HEK293T (cell line): Measurements from ENCODE around the gene SHMT2.

Experiments
- CTCF ChIA-PET: fragments of 350-600 bp; formaldehyde crosslinking; extraction: SDS; loops from one replicate; lab custom pipeline; 2021; ENCODE audit warnings: antibody characterized with exemption, inconsistent platforms; lab: Yijun Ruan, JAX
- POLR2A ChIA-PET: fragments of 350-600 bp; formaldehyde crosslinking; extraction: SDS; loops from one replicate; lab custom pipeline; 2020; ENCODE audit warnings: antibody characterized with exemption, inconsistent platforms; lab: Yijun Ruan, JAX
- DNase-seq: peaks from one replicate; pipeline ENCODE4 v3.0.0; 2012; ENCODE audit warnings: mixed read lengths; ENCODE audit errors: extremely low spot score
- ARNT ChIP-seq: fragments of 450-650 bp; IDR thresholded peaks from 2 replicates; pipeline ENCODE4 v1.6.1; 2017; ENCODE audit warnings: mild to moderate bottlenecking
- BHLHE40 ChIP-seq: fragments of 450-650 bp; IDR thresholded peaks from 2 replicates; pipeline ENCODE4 v1.6.1; 2016; ENCODE audit warnings: mild to moderate bottlenecking, moderate library complexity, borderline replicate concordance
- CTBP1 ChIP-seq: fragments of 450-650 bp; IDR thresholded peaks from 2 replicates; pipeline ENCODE4 v1.6.1; 2016; ENCODE audit warnings: borderline replicate concordance
- ELF4 ChIP-seq: fragments of 450-650 bp; IDR thresholded peaks from 2 replicates; pipeline ENCODE4 v1.6.1; 2017; ENCODE audit warnings: antibody characterized with exemption
- FOXA1 ChIP-seq: fragments of 450-650 bp; IDR thresholded peaks from 2 replicates; pipeline ENCODE4 v1.6.1; 2016; ENCODE audit warnings: mild to moderate bottlenecking
- FOXK2 ChIP-seq: fragments of 450-650 bp; IDR thresholded peaks from 2 replicates; pipeline ENCODE4 v1.6.1; 2016; ENCODE audit warnings: mild to moderate bottlenecking
- FOXM1 ChIP-seq: fragments of 450-650 bp; IDR thresholded peaks from 2 replicates; pipeline ENCODE4 v1.6.1; 2017; ENCODE audit warnings: mild to moderate bottlenecking, borderline replicate concordance
- HDGF ChIP-seq: fragments of 450-650 bp; IDR thresholded peaks from 2 replicates; pipeline ENCODE4 v1.6.1; 2017; ENCODE audit warnings: antibody characterized with exemption, borderline replicate concordance
- L3MBTL2 ChIP-seq: fragments of 450-650 bp; conservative IDR thresholded peaks from 2 replicates; pipeline ENCODE4 v1.6.1; 2016; ENCODE audit warnings: mild to moderate bottlenecking
- LEF1 ChIP-seq: fragments of 450-650 bp; IDR thresholded peaks from 2 replicates; pipeline ENCODE4 v1.6.1; 2017; ENCODE audit warnings: mild to moderate bottlenecking, borderline replicate concordance
- NFRKB ChIP-seq: fragments of 450-650 bp; IDR thresholded peaks from 2 replicates; pipeline ENCODE4 v1.6.1; 2016; ENCODE audit warnings: mild to moderate bottlenecking, moderate library complexity
- PKNOX1 ChIP-seq: fragments of 450-650 bp; IDR thresholded peaks from 2 replicates; pipeline ENCODE4 v1.6.1; 2016
- SP1 ChIP-seq: fragments of 450-650 bp; IDR thresholded peaks from 2 replicates; pipeline ENCODE4 v1.6.1; 2017
- TARDBP ChIP-seq: fragments of 450-650 bp; IDR thresholded peaks from 2 replicates; pipeline ENCODE4 v1.6.1; 2016
- ZNF384 ChIP-seq: fragments of 450-650 bp; IDR thresholded peaks from 2 replicates; pipeline ENCODE4 v1.6.1; 2016

The SHMT2 gene

GRCh38 chr12:57242691-57243454 lies 13.4 kb downstream of the SHMT2 start:
- DNase-seq = peak; percentile 75
- ChIA-PET POLR2A (interaction anchor here (0.7 to 7.0 kb wide), 6 partner anchors 8 to 278 kb away, joined by 3 to 80 read pairs (median 3); partner anchors contain the start of genes DDIT3, SHMT2 and STAC3), CTCF (interaction anchor here (0.5 to 10.1 kb wide), 16 partner anchors 9 to 218 kb away, joined by 3 to 121 read pairs (median 6); partner anchors contain the start of genes INHBE, NXPH4 and SHMT2)
- no peak for TF ChIP-seq FOXM1
- no peak for TF ChIP-seq TARDBP
- TF ChIP-seq L3MBTL2 = 0 out of 2 replicates have a peak, but pooled peaks have one; percentile 26
- TF ChIP-seq ZNF384 = no peak

- TF ChIP-seq NFRKB (no peak), PKNOX1 (no peak), TARDBP (no peak), ELF4 (no peak), BHLHE40 (no peak), L3MBTL2 (no peak), SP1 (no peak), ZNF384 (no peak), LEF1 (no peak), FOXA1 (no peak), CTBP1 (no peak), ARNT (no peak), HDGF (no peak)
- POLR2A ChIA-PET = interaction anchor here (0.7 to 7.0 kb wide), 5 partner anchors 13 to 277 kb away, joined by 3 to 80 read pairs (median 3); partner anchors contain the start of genes DDIT3 and SHMT2
- CTCF ChIA-PET = interaction anchor here (0.7 to 10.1 kb wide), 18 partner anchors 8 to 217 kb away, joined by 3 to 121 read pairs (median 4); partner anchors contain the start of genes INHBE, NXPH4 and SHMT2
- DNase-seq = peak; percentile 80
Observed at GRCh38 chr12:57243521-57244311, 14.2 kb downstream of the SHMT2 start.

GRCh38 chr12:57244312-57244696 lies 14.8 kb downstream of the SHMT2 start:
- POLR2A ChIA-PET = interaction anchor here (7.0 kb wide), 1 partner anchor 14 kb away, joined by 80 read pairs; the partner anchor contains the start of gene SHMT2
- CTCF ChIA-PET = interaction anchor here (0.7 to 10.1 kb wide), 7 partner anchors 21 to 211 kb away, joined by 3 to 121 read pairs (median 4); partner anchors contain the start of gene NXPH4
- no peak for TF ChIP-seq PKNOX1
- no peak for TF ChIP-seq BHLHE40
- TF ChIP-seq L3MBTL2 = no peak
- no peak for TF ChIP-seq FOXK2
- TF ChIP-seq FOXA1 = no peak
- no peak for TF ChIP-seq CTBP1
- TF ChIP-seq LEF1 = no peak
- no peak for TF ChIP-seq ARNT
- TF ChIP-seq NFRKB = no peak
- no peak for TF ChIP-seq SP1
- no peak for TF ChIP-seq ZNF384
- no peak for TF ChIP-seq ELF4
- no peak for TF ChIP-seq FOXM1
- TF ChIP-seq TARDBP = no peak
- TF ChIP-seq HDGF = no peak

GRCh38 chr12:57247041-57247440 lies 17.5 kb downstream of the SHMT2 start:
- ChIA-PET POLR2A (interaction anchor here (0.8 kb wide), 1 partner anchor 119 kb away, joined by 3 read pairs; no protein-coding TSS in a partner anchor), CTCF (interaction anchor here (0.8 to 1.3 kb wide), 2 partner anchors 14 to 206 kb away, joined by 3 to 9 read pairs; no protein-coding TSS in a partner anchor)
- DNase-seq = no peak
- TF ChIP-seq CTBP1 (no peak), NFRKB (no peak), L3MBTL2 (no peak), ELF4 (no peak), BHLHE40 (no peak)

More at GRCh38 chr12:57244312-57244696, 14.8 kb downstream of the SHMT2 start:
- no peak for DNase-seq

GRCh38 chr12:57248934-57249742 lies 19.6 kb downstream of the SHMT2 start:
- ChIA-PET CTCF (interaction anchor here (1.0 to 3.4 kb wide), 2 partner anchors 30 to 36 kb away, joined by 3 to 18 read pairs; no protein-coding TSS in a partner anchor), POLR2A (interaction anchor here (3.2 kb wide), 1 partner anchor 205 kb away, joined by 13 read pairs; the partner anchor contains the start of gene INHBE)
- no peak for DNase-seq
- TF ChIP-seq ZNF384 (no peak), CTBP1 (no peak), BHLHE40 (no peak), PKNOX1 (no peak), FOXM1 (no peak), ARNT (no peak), NFRKB (no peak)
